Endodermal cell (in vitro differentiated cells): ENCODE measurements around the gene RHCE. TPM values are rescaled to one million over a fixed set of nuclear protein-coding genes. Genes with fewer than 3 reads are reported as not detected.

Experiments
- DNase-seq: peaks from one replicate; pipeline ENCODE4 v3.0.0-alpha.2; 2017
- H3K27ac ChIP-seq: 2 replicates; pipeline ENCODE4 v1.5.1; 2013; ENCODE audit warnings: mild to moderate bottlenecking, low read depth, low read length, moderate library complexity
- H3K27me3 ChIP-seq: 2 replicates; pipeline ENCODE4 v1.6.1; 2013; ENCODE audit warnings: mild to moderate bottlenecking, low read length, moderate library complexity; ENCODE audit not compliant: insufficient read depth, control insufficient read depth, poor library complexity, severe bottlenecking
- H3K36me3 ChIP-seq: 2 replicates; pipeline ENCODE4 v1.7.0; 2013; ENCODE audit warnings: mild to moderate bottlenecking, low read length, moderate library complexity; ENCODE audit not compliant: control insufficient read depth, insufficient read depth
- H3K4me1 ChIP-seq: one replicate; pipeline ENCODE4 v1.7.0; 2013; ENCODE audit warnings: low read length; ENCODE audit not compliant: control insufficient read depth, insufficient read depth
- H3K4me3 ChIP-seq: 2 replicates; pipeline ENCODE4 v1.5.1; 2013; ENCODE audit warnings: mild to moderate bottlenecking, low read length, moderate library complexity
- H3K9ac ChIP-seq: 2 replicates; pipeline ENCODE4 v1.6.1; 2013; ENCODE audit warnings: mild to moderate bottlenecking, low read length, moderate library complexity; ENCODE audit not compliant: poor library complexity, severe bottlenecking; ENCODE audit errors: extremely low read depth
- H3K9me3 ChIP-seq: 2 replicates; pipeline ENCODE4 v1.6.1; 2013; ENCODE audit warnings: mild to moderate bottlenecking, low read length, moderate library complexity; ENCODE audit not compliant: control insufficient read depth
- H3K27ac Mint-ChIP-seq: 2 replicates; pipeline ENCODE4 v1.8.0; 2020; ENCODE audit warnings: mixed read lengths
- H3K27me3 Mint-ChIP-seq: 2 replicates; pipeline ENCODE4 v1.8.0; 2021; ENCODE audit warnings: mild to moderate bottlenecking, mixed read lengths; ENCODE audit not compliant: insufficient read depth
- H3K36me3 Mint-ChIP-seq: 2 replicates; pipeline ENCODE4 v1.8.0; 2020; ENCODE audit warnings: low read depth, mixed read lengths
- H3K4me1 Mint-ChIP-seq: 2 replicates; pipeline ENCODE4 v1.8.0; 2020; ENCODE audit warnings: mixed read lengths
- H3K4me3 Mint-ChIP-seq: 2 replicates; pipeline ENCODE4 v1.8.0; 2020; ENCODE audit warnings: mild to moderate bottlenecking, moderate library complexity, mixed read lengths
- H3K9me3 Mint-ChIP-seq: 2 replicates; pipeline ENCODE4 v1.8.0; 2020; ENCODE audit warnings: mild to moderate bottlenecking, mixed read lengths
- whole genome bisulfite sequencing, 2 experiments: methylation state at CpG; one replicate each; pipeline versions ENCODE4 v1.1.5 to v1.1.7; 2013; ENCODE audit warnings: missing lambda C conversion rate in 2 of 2, mixed read lengths in 1 of 2; ENCODE audit not compliant: insufficient coverage in 1 of 2, insufficient read length in 1 of 2; 5-methylcytosine and 5-hydroxymethylcytosine counted together
- total RNA-seq, 2 donors: library from RNA; stranded (reverse); fragmentation: NEBNext Ultra II Directional in 1 of 2; extraction: Animal tissue kit (Norgen Biotek cat#: 25700) in 1 of 2; gene quantifications; 2 replicates in 1 of 2; 3 replicates in 1 of 2; pipeline ENCODE4 v1.2.1, GENCODE V29; 2021
- TF ChIP-seq, protein P1 (sequence below): fragments of 200-600 bp; sonication (generic); conservative IDR thresholded peaks from 2 replicates; pipeline ENCODE4 v1.5.0; 2021; ENCODE audit warnings: antibody characterized with exemption, mild to moderate bottlenecking

The RHCE gene
- total RNA-seq, 2 donors from 2014 or later, result 0.33 to 0.40 TPM

DNA sequence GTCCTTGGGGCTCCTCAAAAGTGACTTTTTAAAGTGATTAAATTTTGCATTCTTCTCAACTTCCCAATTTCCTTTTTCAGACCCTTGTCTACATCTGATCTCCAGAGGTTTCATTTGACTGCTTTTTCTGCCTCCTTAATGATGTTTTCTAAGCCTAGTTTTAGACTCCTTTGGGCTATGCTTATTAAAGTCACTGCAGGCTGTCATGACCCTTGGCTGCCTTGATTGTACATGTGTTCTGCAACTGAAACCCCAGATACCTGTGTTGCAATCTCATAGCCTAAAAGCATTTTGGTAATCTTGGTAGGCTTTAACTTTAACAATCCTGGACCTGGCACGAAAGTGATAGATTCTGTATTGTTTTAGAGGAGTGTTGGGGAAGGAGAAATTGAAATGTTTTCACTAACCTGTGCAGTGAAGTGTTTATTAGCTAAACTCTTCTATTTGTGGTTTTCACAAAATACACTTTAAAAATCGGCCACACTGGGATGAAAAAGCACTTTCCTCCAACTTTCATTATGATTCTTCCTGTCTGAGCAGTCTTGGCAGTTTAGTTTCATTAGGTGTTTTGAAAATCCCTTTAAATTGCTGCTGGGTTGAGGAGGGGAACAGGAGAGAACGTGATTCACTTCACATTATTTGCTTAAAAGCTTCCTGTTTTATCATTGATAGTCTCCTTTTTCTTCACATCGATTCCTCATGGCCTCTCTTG is 14.9 kb upstream of the RHCE start:
- no peak overlapping the region for H3K27ac ChIP-seq
- no peak overlapping the region for H3K4me3 ChIP-seq
- H3K4me1 Mint-ChIP-seq, result peaks cover 16% of the 10 kb centered on the region

DNA sequence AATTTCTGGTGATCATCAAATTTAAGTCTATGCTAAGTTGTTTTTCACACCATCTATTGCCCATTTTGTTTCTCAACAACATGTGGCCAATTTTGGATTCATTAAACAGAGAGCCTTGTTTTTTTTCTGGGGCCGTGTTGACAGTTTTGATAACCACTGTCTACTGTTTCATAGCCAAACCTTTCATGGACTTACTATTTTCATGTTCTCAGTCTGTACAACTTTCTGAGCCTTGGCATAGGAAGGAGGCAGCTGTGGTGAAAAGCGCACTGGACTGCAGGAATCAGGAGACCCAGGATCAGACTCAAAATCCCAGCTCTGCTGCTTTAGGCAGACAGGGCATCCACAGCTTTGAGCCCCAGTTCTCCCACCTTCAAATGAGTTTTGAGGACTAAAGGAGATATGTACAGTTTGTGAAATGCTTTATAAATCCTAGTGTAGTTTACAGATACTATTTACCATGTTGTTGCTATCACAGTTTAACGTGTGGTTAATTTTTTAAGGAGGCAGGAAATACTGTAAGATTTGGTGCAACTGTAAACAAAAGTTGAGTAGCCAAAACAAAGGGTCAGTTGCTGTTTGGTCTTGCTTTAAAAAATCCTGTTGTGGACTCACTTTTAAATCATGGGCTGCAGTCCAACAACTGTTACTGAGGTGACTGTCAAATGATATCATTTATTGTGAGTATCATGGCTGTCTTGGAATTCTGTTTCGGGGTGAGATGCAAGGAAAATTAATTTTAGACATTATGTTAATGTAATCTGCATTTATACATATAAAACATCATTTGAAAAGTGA is 13.0 kb upstream of the RHCE start:
- H3K36me3 ChIP-seq, result no peaks in the 10 kb centered on the region
- H3K27me3 ChIP-seq, result peaks cover 2% of the 10 kb centered on the region
- H3K9me3 Mint-ChIP-seq, result no peaks in the 10 kb centered on the region
- H3K36me3 Mint-ChIP-seq, result no peaks in the 10 kb centered on the region
- H3K27ac Mint-ChIP-seq, result no peak overlapping the region
- no peak overlapping the region for H3K4me3 Mint-ChIP-seq
- H3K4me3 ChIP-seq, result no peak overlapping the region
- DNase-seq, result no peak
- H3K9ac ChIP-seq, result no peak overlapping the region
- WGBS, 2 experiments, result 92 to 95% methylated on average over 3 to 4 of the region's 4 CpGs
- TF ChIP-seq, protein P1, sequence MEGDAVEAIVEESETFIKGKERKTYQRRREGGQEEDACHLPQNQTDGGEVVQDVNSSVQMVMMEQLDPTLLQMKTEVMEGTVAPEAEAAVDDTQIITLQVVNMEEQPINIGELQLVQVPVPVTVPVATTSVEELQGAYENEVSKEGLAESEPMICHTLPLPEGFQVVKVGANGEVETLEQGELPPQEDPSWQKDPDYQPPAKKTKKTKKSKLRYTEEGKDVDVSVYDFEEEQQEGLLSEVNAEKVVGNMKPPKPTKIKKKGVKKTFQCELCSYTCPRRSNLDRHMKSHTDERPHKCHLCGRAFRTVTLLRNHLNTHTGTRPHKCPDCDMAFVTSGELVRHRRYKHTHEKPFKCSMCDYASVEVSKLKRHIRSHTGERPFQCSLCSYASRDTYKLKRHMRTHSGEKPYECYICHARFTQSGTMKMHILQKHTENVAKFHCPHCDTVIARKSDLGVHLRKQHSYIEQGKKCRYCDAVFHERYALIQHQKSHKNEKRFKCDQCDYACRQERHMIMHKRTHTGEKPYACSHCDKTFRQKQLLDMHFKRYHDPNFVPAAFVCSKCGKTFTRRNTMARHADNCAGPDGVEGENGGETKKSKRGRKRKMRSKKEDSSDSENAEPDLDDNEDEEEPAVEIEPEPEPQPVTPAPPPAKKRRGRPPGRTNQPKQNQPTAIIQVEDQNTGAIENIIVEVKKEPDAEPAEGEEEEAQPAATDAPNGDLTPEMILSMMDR, result no peak
- H3K9me3 ChIP-seq, result no peaks in the 10 kb centered on the region
- H3K27ac ChIP-seq, result no peak overlapping the region
- peaks cover 5% of the 10 kb centered on the region for H3K27me3 Mint-ChIP-seq
- peaks cover 2% of the 10 kb centered on the region for H3K4me1 ChIP-seq
- peaks cover 20% of the 10 kb centered on the region for H3K4me1 Mint-ChIP-seq

More for the DNA sequence above, 14.9 kb upstream of the RHCE start:
- H3K27me3 ChIP-seq, result no peaks in the 10 kb centered on the region
- DNase-seq, result no peak
- peaks cover 2% of the 10 kb centered on the region for H3K4me1 ChIP-seq
- no peak overlapping the region for H3K9ac ChIP-seq
- 68 to 89% methylated on average over 3 of the region's 4 CpGs for WGBS, 2 experiments
- H3K36me3 ChIP-seq, result no peaks in the 10 kb centered on the region
- Mint-ChIP-seq H3K27ac (no peak overlapping the region), H3K9me3 (no peaks in the 10 kb centered on the region), H3K4me3 (no peak overlapping the region), H3K27me3 (no peaks in the 10 kb centered on the region), H3K36me3 (no peaks in the 10 kb centered on the region)
- no peaks in the 10 kb centered on the region for H3K9me3 ChIP-seq
- TF ChIP-seq, protein P1, result no peak

DNA sequence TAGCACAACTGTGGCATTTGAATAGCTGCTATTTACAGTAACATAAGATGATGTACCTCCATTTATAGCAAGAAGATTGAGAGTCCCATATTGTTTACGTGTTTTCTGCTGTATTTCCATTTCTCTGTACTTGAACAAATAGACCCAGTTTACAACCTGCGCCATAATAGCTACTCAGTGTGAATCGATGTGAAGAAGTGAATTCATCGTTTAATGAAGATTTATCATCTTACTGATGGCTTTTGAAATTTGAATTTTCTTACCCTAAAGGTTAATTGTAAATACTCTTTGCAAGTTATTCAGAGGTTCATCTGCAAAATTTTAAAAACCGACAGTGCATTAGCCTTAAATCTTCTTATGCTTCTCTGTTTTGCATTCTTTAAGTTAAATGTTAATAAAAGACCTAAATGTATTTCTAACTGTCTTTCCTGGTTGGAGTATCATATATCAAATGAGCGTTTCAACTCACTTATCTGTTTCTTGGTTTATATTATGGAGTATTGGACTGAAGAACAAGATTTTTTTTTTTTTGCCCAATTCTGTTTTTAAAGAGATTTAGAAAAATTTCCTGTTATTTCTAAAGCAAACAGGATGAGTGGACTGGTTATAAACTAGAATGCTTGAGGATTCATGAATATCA is 12.2 kb upstream of the RHCE start:
- no peak for DNase-seq
- peaks cover 8% of the 10 kb centered on the region for H3K27me3 Mint-ChIP-seq
- WGBS, 2 experiments, result 95 to 100% methylated on average over 2 to 6 of the region's 6 CpGs
- no peaks in the 10 kb centered on the region for H3K9me3 Mint-ChIP-seq
- Histone ChIP-seq H3K36me3 (no peaks in the 10 kb centered on the region), H3K9me3 (no peaks in the 10 kb centered on the region), H3K27me3 (peaks cover 7% of the 10 kb centered on the region), H3K4me3 (peak overlapping the region; percentile 94), H3K27ac (no peak overlapping the region), H3K9ac (no peak overlapping the region), H3K4me1 (peaks cover 2% of the 10 kb centered on the region)
- peaks cover 20% of the 10 kb centered on the region for H3K4me1 Mint-ChIP-seq
- TF ChIP-seq, protein P1, result no peak
- H3K27ac Mint-ChIP-seq, result no peak overlapping the region
- H3K36me3 Mint-ChIP-seq, result no peaks in the 10 kb centered on the region
- peak overlapping the region; percentile 86 for H3K4me3 Mint-ChIP-seq
